Natural killer cell (primary cell): ENCODE results near the gene CALU. TPM values are rescaled to one million over a fixed set of nuclear protein-coding genes. Genes with fewer than 3 reads are reported as not detected.

Experiments
- ATAC-seq, 3 donors: fragments of 150-1000 bp in 2 of 3; fragments of 200-7000 bp in 1 of 3; cut with Tn5 transposase; 1 replicate in 1 of 3; 2 replicates in 2 of 3; pipeline ENCODE4 v1.10.0; 2021; ENCODE audit warnings: mild to moderate bottlenecking in 2 of 3, moderate library complexity in 2 of 3
- DNase-seq, 2 donors: peaks; one replicate each; pipeline versions ENCODE4 v3.0.0 to v3.0.0-alpha.2; 2013 to 2021; ENCODE audit warnings: mixed read lengths in 1 of 2
- H3K27ac ChIP-seq: one replicate; pipeline ENCODE4 v1.5.1; 2013; ENCODE audit warnings: mild to moderate bottlenecking, low read length
- H3K27me3 ChIP-seq: one replicate; pipeline ENCODE4 v1.6.1; 2013; ENCODE audit warnings: low read length; ENCODE audit not compliant: control insufficient read depth, insufficient read depth
- H3K36me3 ChIP-seq: one replicate; pipeline ENCODE4 v1.6.1; 2013; ENCODE audit warnings: low read length; ENCODE audit not compliant: control insufficient read depth, insufficient read depth
- H3K4me1 ChIP-seq: one replicate; pipeline ENCODE4 v1.6.1; 2013; ENCODE audit warnings: low read length; ENCODE audit not compliant: control insufficient read depth, insufficient read depth
- H3K4me3 ChIP-seq: one replicate; pipeline ENCODE4 v1.5.1; 2013; ENCODE audit warnings: low read length
- H3K9me3 ChIP-seq: one replicate; pipeline ENCODE4 v1.6.1; 2013; ENCODE audit warnings: low read length; ENCODE audit not compliant: control insufficient read depth, insufficient read depth
- H3K27ac Mint-ChIP-seq, 2 donors: one replicate each; pipeline ENCODE4 v1.8.0; 2022; ENCODE audit warnings: mild to moderate bottlenecking in 2 of 2, mixed read lengths in 2 of 2, moderate library complexity in 1 of 2
- H3K27me3 Mint-ChIP-seq, 2 donors: one replicate each; pipeline ENCODE4 v1.8.0; 2022; ENCODE audit warnings: low read depth in 2 of 2, mixed read lengths in 2 of 2
- H3K36me3 Mint-ChIP-seq: one replicate; pipeline ENCODE4 v1.8.0; 2022; ENCODE audit warnings: mixed read lengths
- H3K4me1 Mint-ChIP-seq, 2 donors: one replicate each; pipeline ENCODE4 v1.8.0; 2022; ENCODE audit warnings: mixed read lengths in 2 of 2
- H3K4me3 Mint-ChIP-seq: one replicate; pipeline ENCODE4 v1.8.0; 2022; ENCODE audit warnings: mild to moderate bottlenecking, moderate library complexity, mixed read lengths
- H3K9me3 Mint-ChIP-seq, 2 donors: one replicate each; pipeline ENCODE4 v1.8.0; 2022; ENCODE audit warnings: mixed read lengths in 2 of 2
- WGBS: methylation state at CpG from one replicate; pipeline ENCODE4 v1.1.7; 2013; ENCODE audit warnings: missing lambda C conversion rate; ENCODE audit not compliant: insufficient coverage; 5-methylcytosine and 5-hydroxymethylcytosine counted together
- intact Hi-C: fragments of 100-400 bp; cut with micrococcal nuclease; formaldehyde crosslinking; loops from one replicate; pipeline ENCODE4 v1.14.2; 2022
- total RNA-seq, 4 donors: library from RNA; stranded (reverse); fragments of 120-200 nt in 1 of 4; gene quantifications; one replicate each; pipeline versions ENCODE4 v1.2.3 to v1.2.4, GENCODE V29; 2013 to 2022
- TF ChIP-seq, protein P1 (sequence below): fragments of 200-600 bp; IDR thresholded peaks from one replicate; pipeline ENCODE4 v1.8.0; 2022; ENCODE audit warnings: antibody characterized with exemption

CALU gene
- total RNA-seq, 3 donors from 2014 or later (not counting 1 experiment from before 2014, with no cell fraction given): 25.9 to 31.7 (median 27.6) TPM

DNA sequence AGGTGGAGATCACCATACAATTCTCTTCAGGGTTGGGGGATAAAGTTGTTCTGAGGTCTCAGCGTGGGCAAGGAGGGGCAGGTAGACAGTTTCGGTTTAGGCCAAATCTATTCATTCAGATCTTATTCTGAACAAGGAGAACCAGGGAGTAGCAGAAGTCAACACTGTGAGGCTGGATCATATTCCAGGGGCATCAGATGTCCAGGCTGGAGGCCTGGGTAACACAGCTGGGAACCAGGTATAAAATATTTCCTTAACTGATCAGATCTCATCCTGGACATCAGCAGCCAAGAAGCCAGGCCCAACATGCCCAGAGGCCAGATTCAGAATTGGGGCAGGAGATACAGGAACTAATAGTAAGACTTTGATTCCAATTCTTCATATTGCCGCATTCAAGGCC is 71.8 kb downstream of the CALU start:
- no peaks in the 10 kb centered on the region for H3K36me3 Mint-ChIP-seq
- TF ChIP-seq, protein P1, sequence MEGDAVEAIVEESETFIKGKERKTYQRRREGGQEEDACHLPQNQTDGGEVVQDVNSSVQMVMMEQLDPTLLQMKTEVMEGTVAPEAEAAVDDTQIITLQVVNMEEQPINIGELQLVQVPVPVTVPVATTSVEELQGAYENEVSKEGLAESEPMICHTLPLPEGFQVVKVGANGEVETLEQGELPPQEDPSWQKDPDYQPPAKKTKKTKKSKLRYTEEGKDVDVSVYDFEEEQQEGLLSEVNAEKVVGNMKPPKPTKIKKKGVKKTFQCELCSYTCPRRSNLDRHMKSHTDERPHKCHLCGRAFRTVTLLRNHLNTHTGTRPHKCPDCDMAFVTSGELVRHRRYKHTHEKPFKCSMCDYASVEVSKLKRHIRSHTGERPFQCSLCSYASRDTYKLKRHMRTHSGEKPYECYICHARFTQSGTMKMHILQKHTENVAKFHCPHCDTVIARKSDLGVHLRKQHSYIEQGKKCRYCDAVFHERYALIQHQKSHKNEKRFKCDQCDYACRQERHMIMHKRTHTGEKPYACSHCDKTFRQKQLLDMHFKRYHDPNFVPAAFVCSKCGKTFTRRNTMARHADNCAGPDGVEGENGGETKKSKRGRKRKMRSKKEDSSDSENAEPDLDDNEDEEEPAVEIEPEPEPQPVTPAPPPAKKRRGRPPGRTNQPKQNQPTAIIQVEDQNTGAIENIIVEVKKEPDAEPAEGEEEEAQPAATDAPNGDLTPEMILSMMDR: no peak
- no peaks in the 10 kb centered on the region for H3K4me1 ChIP-seq
- H3K27me3 Mint-ChIP-seq: no peaks in the 10 kb centered on the region
- no peak overlapping the region for H3K27ac ChIP-seq
- no peaks in the 10 kb centered on the region for H3K9me3 Mint-ChIP-seq
- no peak overlapping the region for H3K4me3 ChIP-seq
- 100% methylated on average over 3 of the region's 3 CpGs for WGBS
- H3K36me3 ChIP-seq: peaks cover 2% of the 10 kb centered on the region
- DNase-seq (no peak), ATAC-seq (no peak)
- H3K9me3 ChIP-seq: no peaks in the 10 kb centered on the region
- intact Hi-C loops: no loop called here
- no peaks in the 10 kb centered on the region for H3K4me1 Mint-ChIP-seq
- no peak overlapping the region for H3K4me3 Mint-ChIP-seq
- no peaks in the 10 kb centered on the region for H3K27me3 ChIP-seq
- H3K27ac Mint-ChIP-seq: no peak overlapping the region

DNA sequence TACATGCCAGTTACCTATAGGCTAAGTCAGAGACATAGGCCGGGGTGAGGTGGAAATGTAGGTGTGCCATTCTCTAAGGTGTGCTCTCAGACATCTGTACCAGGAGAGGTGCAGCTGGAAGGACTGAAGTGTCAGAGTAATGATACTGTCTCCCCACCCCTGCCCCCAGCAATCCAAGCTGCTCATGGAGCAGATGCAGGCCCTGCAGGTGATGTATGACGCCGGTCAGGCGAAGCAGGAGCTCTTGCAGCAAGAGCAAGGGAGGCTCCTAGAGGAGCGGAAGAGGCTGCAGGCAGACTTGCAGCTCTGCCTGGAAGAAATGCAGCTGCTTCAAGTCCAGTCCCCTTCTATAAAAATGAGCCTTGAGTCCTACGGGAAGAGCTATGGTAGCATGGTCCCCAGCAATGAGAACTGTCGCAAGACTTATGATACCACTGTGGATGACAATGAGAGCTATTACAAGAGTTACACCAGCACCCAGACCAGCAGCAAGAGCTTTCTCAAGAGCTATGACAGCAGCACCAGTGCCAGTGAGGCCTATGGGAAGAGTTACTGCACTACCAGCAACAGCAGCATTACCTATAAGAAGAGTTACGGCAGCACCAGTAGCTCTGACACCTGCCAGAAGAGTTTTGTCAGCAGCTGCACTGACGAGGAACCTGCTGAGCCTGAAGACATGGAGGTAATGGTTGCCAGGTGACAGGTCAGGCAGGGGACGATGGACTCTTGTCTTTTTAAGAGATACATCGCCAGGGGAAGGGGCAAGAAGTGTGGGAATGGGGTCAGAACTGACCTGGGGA is 72.7 kb downstream of the CALU start:
- H3K36me3 ChIP-seq: no peaks in the 10 kb centered on the region
- WGBS: 97% methylated on average over 11 of the region's 11 CpGs
- no peaks in the 10 kb centered on the region for H3K9me3 ChIP-seq
- no peaks in the 10 kb centered on the region for H3K4me1 Mint-ChIP-seq
- H3K27ac ChIP-seq: no peak overlapping the region
- intact Hi-C loops: no loop called here
- H3K4me3 ChIP-seq: no peak overlapping the region
- H3K27me3 ChIP-seq: no peaks in the 10 kb centered on the region
- no peaks in the 10 kb centered on the region for H3K4me1 ChIP-seq
- H3K36me3 Mint-ChIP-seq: no peaks in the 10 kb centered on the region
- H3K4me3 Mint-ChIP-seq: no peak overlapping the region
- H3K9me3 Mint-ChIP-seq: no peaks in the 10 kb centered on the region
- H3K27ac Mint-ChIP-seq: no peak overlapping the region
- DNase-seq: no peak
- no peaks in the 10 kb centered on the region for H3K27me3 Mint-ChIP-seq
- ATAC-seq: no peak
- TF ChIP-seq, protein P1: no peak

DNA sequence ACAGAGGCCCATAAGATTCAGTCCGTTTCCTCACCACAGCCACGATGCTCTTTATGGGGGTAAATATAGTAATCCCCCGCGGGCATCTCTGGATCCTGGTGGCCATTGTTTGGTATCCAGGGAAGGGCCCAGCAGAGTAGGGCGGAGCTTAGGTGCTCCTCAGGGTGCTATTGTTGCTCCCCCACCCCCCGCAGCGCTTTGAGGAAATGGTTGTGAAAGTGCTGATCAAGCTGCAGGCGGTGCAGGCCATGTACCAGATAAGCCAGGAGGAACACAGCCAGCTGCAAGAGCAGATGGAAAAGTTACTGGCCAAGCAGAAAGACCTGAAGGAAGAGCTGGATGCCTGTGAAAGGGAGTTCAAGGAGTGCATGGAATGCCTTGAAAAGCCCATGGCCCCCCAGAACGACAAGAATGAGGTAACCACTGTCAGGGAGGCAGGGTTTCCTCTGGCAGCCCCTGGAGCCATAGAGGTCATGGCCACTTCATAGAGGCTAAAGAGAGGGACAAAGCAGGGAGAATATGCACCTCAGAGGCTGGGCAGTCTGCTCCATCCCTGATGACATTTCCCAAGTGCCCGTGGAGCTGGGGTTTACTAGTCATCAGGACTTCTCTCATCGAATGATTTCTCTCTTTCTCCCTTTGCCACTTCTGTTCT is 73.5 kb downstream of the CALU start:
- no peaks in the 10 kb centered on the region for H3K36me3 Mint-ChIP-seq
- DNase-seq: no peak
- Histone ChIP-seq H3K36me3 (no peaks in the 10 kb centered on the region), H3K9me3 (no peaks in the 10 kb centered on the region), H3K27ac (no peak overlapping the region), H3K4me1 (no peaks in the 10 kb centered on the region), H3K27me3 (no peaks in the 10 kb centered on the region), H3K4me3 (no peak overlapping the region)
- peaks cover 0 to under 1% of the 10 kb centered on the region in 2 donors for H3K27me3 Mint-ChIP-seq
- no peak for ATAC-seq
- no peak overlapping the region for H3K4me3 Mint-ChIP-seq
- 64% methylated on average over 11 of the region's 11 CpGs for WGBS
- intact Hi-C loops: no loop called here
- no peaks in the 10 kb centered on the region for H3K4me1 Mint-ChIP-seq
- TF ChIP-seq, protein P1: no peak
- no peak overlapping the region for H3K27ac Mint-ChIP-seq
- no peaks in the 10 kb centered on the region for H3K9me3 Mint-ChIP-seq
